Measurements from ENCODE around the gene OR1K1. TPM values are rescaled to one million over a fixed set of nuclear protein-coding genes. Genes with fewer than 3 reads are reported as not detected.
A peak's percentile ranks its signal among the peaks of the same experiment; 100 is the strongest.
"Not testable (repeated sequence)": the region's sequence is repeated elsewhere in the genome, so short reads cannot be mapped to it uniquely, and the experiment has no call there.

The OR1K1 gene
- total and polyA plus RNA-seq, 2 experiments from 2014 or later, result 0.20 TPM; not detected in 1

DNA sequence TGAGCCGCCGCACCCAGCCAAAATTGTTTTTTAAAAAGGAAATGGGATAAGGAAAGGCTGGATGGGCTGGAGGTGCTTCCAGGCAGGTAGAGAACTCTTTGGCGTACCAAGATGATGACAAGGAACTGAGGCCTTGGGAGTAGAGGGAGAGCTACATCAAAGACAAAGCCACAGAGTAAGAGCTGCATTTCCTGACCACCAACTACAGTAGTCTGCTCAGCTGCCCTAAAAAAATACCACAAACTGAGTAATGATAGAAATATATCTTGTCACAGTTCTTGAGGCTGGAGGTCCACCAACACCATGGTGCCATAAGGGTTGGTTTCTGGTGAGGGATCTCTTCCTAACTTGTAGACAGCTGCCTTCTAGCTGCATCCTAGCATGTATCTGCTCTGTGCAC is 8.2 kb downstream of the OR1K1 start:
- Histone ChIP-seq H3K9me3 (ENCODE audit: low read depth) (no peaks in the 10 kb centered on the region), H3K36me3 (no peaks in the 10 kb centered on the region), H3K4me1 (ENCODE audit: low read depth) (no peaks in the 10 kb centered on the region), H3K27me3 (no peaks in the 10 kb centered on the region), H3K27ac (no peak overlapping the region), H3K4me3 (no peak overlapping the region)
- no peak for DNase-seq (ENCODE audit: low read depth in 1 of 2, low spot score in 1 of 2)
- TF ChIP-seq, protein P1, sequence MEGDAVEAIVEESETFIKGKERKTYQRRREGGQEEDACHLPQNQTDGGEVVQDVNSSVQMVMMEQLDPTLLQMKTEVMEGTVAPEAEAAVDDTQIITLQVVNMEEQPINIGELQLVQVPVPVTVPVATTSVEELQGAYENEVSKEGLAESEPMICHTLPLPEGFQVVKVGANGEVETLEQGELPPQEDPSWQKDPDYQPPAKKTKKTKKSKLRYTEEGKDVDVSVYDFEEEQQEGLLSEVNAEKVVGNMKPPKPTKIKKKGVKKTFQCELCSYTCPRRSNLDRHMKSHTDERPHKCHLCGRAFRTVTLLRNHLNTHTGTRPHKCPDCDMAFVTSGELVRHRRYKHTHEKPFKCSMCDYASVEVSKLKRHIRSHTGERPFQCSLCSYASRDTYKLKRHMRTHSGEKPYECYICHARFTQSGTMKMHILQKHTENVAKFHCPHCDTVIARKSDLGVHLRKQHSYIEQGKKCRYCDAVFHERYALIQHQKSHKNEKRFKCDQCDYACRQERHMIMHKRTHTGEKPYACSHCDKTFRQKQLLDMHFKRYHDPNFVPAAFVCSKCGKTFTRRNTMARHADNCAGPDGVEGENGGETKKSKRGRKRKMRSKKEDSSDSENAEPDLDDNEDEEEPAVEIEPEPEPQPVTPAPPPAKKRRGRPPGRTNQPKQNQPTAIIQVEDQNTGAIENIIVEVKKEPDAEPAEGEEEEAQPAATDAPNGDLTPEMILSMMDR (IDR thresholded peaks at IDR 0.05; ENCODE audit: low read depth, low read length), result no peak

DNA sequence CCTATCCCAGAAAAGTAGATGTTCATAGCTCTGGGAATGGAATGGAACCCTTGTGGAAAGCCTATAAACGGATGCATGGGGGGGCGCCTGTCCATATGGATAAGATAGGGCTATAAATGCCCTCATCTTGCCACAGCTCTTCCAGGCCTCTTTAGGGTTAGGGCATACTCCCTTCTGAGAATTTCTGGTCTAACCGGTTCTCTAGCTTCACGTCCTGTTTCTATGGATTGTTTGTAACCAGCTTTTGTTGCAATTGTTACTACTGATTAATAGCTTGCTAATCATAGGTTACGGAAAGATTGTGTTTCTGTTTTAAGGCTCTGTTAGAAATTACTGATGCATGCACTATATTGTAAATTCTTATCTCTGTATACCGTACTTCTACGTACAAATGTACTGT is 9.3 kb downstream of the OR1K1 start:
- H3K27me3 ChIP-seq; H3K9me3 ChIP-seq (ENCODE audit: low read depth); H3K27ac ChIP-seq; H3K4me3 ChIP-seq; DNase-seq (ENCODE audit: low read depth in 1 of 2, low spot score in 1 of 2); H3K4me1 ChIP-seq (ENCODE audit: low read depth); H3K36me3 ChIP-seq: not testable (repeated sequence)

DNA sequence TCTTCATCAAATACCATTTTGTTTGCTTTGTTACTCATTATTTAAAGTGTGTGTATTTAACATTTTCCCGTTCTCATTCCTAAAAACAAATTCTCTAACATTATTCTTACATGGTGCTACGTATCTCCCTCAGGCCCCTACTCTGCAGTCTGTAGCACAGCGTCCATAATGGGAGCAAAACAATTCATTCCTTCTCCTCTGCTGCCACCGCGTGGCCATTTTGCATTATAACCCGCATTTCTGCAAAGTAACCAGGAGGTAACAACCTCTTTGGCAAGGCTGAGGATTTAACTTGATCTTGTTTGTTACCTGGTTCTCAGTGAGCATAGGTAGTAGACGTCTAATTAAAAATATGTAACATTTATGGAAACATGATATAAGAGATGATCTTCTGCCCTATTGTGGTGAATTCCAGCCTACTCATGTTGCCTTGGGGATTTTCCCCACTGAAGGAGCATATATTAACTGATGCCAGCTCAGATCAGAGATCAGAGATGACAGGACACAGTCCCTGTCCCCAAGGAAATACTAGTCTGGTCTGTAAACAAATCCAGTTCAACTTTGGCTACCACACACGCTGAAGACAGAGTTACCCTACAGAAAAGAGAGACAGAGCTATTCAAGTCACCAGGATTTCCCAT is 10.5 kb downstream of the OR1K1 start:
- Histone ChIP-seq H3K27me3 (no peaks in the 10 kb centered on the region), H3K4me3 (no peak overlapping the region), H3K9me3 (ENCODE audit: low read depth) (no peaks in the 10 kb centered on the region), H3K27ac (no peak overlapping the region), H3K36me3 (no peaks in the 10 kb centered on the region), H3K4me1 (ENCODE audit: low read depth) (no peaks in the 10 kb centered on the region)
- TF ChIP-seq, protein P1 (IDR thresholded peaks at IDR 0.05; ENCODE audit: low read depth, low read length), result peak; percentile 66
- DNase-seq (ENCODE audit: low read depth in 1 of 2, low spot score in 1 of 2), result peak; percentile 80 to 84

DNA sequence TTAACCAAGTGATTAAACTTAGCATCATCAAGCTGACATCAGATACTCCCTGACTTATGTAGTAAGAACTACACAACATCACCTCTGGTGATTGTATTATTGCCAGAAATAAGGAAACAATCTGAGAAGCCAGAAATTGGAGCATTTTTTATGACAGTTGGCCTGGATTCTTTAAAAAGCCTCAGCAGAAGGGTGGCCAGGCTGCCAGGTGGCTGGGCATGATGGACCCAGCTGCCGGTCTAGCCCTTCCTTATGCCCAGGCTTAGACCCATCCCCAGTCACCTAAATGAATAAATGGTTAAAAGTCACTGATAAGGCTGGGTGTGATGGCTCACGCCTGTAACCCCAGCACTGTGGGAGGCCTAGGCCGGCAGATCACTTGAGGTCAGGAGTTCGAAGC is 12.8 kb downstream of the OR1K1 start:
- DNase-seq (ENCODE audit: low read depth in 1 of 2, low spot score in 1 of 2), result no peak
- TF ChIP-seq, protein P1 (IDR thresholded peaks at IDR 0.05; ENCODE audit: low read depth, low read length), result no peak

DNA sequence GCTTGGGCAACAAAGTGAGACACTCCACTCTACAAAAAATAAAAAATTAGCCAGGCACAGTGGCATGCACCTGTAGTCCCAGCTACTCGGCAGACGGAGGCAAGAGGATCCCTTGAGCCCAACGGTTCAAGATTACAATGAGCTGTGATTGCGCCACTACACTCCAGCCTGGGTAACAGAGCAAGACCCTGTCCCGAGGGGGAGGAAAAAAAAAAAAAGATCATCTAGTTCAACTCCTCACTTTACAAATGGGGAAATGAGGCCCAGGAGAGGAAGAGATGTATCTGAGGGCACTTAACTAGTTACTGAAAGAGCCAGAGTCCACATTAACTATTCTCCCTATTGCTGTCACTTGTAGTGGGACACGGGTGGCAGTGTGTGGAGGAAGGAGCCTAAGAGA is 14.6 kb downstream of the OR1K1 start:
- Histone ChIP-seq H3K27me3 (no peaks in the 10 kb centered on the region), H3K4me3 (no peak overlapping the region), H3K36me3 (peaks cover 8% of the 10 kb centered on the region), H3K27ac (no peak overlapping the region), H3K9me3 (ENCODE audit: low read depth) (no peaks in the 10 kb centered on the region), H3K4me1 (ENCODE audit: low read depth) (no peaks in the 10 kb centered on the region)
- TF ChIP-seq, protein P1 (IDR thresholded peaks at IDR 0.05; ENCODE audit: low read depth, low read length), result no peak
- DNase-seq (ENCODE audit: low read depth in 1 of 2, low spot score in 1 of 2), result no peak

More for the DNA sequence above, 12.8 kb downstream of the OR1K1 start:
- Histone ChIP-seq H3K27ac (no peak overlapping the region), H3K36me3 (no peaks in the 10 kb centered on the region), H3K4me3 (no peak overlapping the region), H3K4me1 (ENCODE audit: low read depth) (no peaks in the 10 kb centered on the region), H3K9me3 (ENCODE audit: low read depth) (no peaks in the 10 kb centered on the region), H3K27me3 (no peaks in the 10 kb centered on the region)

DNA sequence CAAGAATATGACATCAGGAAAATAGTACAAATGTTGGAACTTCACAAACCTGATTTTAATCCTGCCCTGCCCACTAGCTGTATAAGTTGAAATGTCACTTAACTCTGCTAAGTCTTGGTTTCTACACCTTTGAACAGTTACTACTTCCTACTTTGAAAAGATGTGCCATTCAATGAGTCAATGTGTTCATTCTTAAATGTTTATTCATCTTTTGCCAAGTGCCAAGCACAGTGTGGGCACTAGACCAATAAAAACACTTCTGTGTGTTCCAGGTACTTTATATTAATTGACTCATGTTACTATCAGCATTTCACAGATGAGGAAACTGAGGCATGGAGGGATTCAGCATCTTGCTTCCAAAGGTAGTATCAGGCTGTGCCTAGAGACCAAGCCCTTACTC is 15.6 kb downstream of the OR1K1 start:
- TF ChIP-seq, protein P1 (IDR thresholded peaks at IDR 0.05; ENCODE audit: low read depth, low read length), result no peak

More for the DNA sequence above, 15.6 kb downstream of the OR1K1 start:
- Histone ChIP-seq H3K9me3 (ENCODE audit: low read depth) (no peaks in the 10 kb centered on the region), H3K27ac (no peak overlapping the region), H3K36me3 (peaks cover 15% of the 10 kb centered on the region), H3K4me3 (no peak overlapping the region), H3K4me1 (ENCODE audit: low read depth) (no peaks in the 10 kb centered on the region), H3K27me3 (no peaks in the 10 kb centered on the region)
- DNase-seq (ENCODE audit: low read depth in 1 of 2, low spot score in 1 of 2), result no peak
